Tibial artery (tissue), 4 donors: ENCODE measurements around the gene DLG2.

Experiments
- DNase-seq, 2 donors: peaks; one replicate each; pipeline ENCODE4 v3.0.0-alpha.2; 2019
- H3K27ac ChIP-seq, 2 donors: fragments of 200-600 bp; sonication (generic) in 1 of 2; 1 replicate in 1 of 2; 2 replicates in 1 of 2; pipeline ENCODE4 v1.5.1; 2018 to 2019; ENCODE audit warnings: mild to moderate bottlenecking in 1 of 2
- H3K27me3 ChIP-seq, 2 donors: fragments of 200-600 bp; sonication (generic) in 1 of 2; one replicate each; pipeline versions ENCODE4 v1.5.1 to v1.6.0; 2016 to 2019
- H3K36me3 ChIP-seq, 3 donors: fragments of 200-600 bp; sonication (generic) in 2 of 3; one replicate each; pipeline ENCODE4 v1.5.1; 2016 to 2019; ENCODE audit warnings: mild to moderate bottlenecking in 2 of 3
- H3K4me1 ChIP-seq, 4 donors: fragments of 200-600 bp; sonication (generic) in 2 of 4; 1 replicate in 3 of 4; 2 replicates in 1 of 4; pipeline ENCODE4 v1.5.1; 2016 to 2019
- H3K4me3 ChIP-seq, 2 donors: fragments of 200-600 bp; sonication (generic) in 1 of 2; 1 replicate in 1 of 2; 2 replicates in 1 of 2; pipeline ENCODE4 v1.5.1; 2018 to 2019; ENCODE audit warnings: mild to moderate bottlenecking in 2 of 2
- H3K9me3 ChIP-seq, 3 donors: fragments of 200-600 bp; sonication (generic) in 1 of 3; one replicate each; pipeline ENCODE4 v1.5.1; 2016 to 2019
- intact Hi-C: fragments of 100-400 bp; cut with DNase I; formaldehyde crosslinking; loops from one replicate; pipeline ENCODE4 v1.15.0; 2023; ENCODE audit warnings: low total_unique reads
- TF ChIP-seq, protein P1 (sequence below), 2 experiments: fragments of 200-600 bp in 1 of 2; fragments of 450-650 bp in 1 of 2; IDR thresholded peaks; one replicate each; pipeline ENCODE4 v1.5.1; 2017 to 2019; ENCODE audit warnings: antibody characterized with exemption in 2 of 2, mild to moderate bottlenecking in 1 of 2, moderate library complexity in 1 of 2

DLG2 gene

GRCh38 chr11:84560206-84560605 lies 1066.9 kb downstream of the DLG2 start:
- TF ChIP-seq, protein P1, sequence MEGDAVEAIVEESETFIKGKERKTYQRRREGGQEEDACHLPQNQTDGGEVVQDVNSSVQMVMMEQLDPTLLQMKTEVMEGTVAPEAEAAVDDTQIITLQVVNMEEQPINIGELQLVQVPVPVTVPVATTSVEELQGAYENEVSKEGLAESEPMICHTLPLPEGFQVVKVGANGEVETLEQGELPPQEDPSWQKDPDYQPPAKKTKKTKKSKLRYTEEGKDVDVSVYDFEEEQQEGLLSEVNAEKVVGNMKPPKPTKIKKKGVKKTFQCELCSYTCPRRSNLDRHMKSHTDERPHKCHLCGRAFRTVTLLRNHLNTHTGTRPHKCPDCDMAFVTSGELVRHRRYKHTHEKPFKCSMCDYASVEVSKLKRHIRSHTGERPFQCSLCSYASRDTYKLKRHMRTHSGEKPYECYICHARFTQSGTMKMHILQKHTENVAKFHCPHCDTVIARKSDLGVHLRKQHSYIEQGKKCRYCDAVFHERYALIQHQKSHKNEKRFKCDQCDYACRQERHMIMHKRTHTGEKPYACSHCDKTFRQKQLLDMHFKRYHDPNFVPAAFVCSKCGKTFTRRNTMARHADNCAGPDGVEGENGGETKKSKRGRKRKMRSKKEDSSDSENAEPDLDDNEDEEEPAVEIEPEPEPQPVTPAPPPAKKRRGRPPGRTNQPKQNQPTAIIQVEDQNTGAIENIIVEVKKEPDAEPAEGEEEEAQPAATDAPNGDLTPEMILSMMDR (IDR thresholded peaks at IDR 0.05), result no peak
- no peaks in the 10 kb centered on the region for H3K36me3 ChIP-seq
- intact Hi-C loops, result loop anchor here (10.0 kb wide), 1 partner anchor 155 kb away; no protein-coding TSS in a partner anchor
- no peak overlapping the region for H3K27ac ChIP-seq
- no peak for DNase-seq
- no peak overlapping the region for H3K4me3 ChIP-seq
- no peaks in the 10 kb centered on the region for H3K27me3 ChIP-seq
- H3K4me1 ChIP-seq, result no peaks in the 10 kb centered on the region
- H3K9me3 ChIP-seq, result no peaks in the 10 kb centered on the region

DNA sequence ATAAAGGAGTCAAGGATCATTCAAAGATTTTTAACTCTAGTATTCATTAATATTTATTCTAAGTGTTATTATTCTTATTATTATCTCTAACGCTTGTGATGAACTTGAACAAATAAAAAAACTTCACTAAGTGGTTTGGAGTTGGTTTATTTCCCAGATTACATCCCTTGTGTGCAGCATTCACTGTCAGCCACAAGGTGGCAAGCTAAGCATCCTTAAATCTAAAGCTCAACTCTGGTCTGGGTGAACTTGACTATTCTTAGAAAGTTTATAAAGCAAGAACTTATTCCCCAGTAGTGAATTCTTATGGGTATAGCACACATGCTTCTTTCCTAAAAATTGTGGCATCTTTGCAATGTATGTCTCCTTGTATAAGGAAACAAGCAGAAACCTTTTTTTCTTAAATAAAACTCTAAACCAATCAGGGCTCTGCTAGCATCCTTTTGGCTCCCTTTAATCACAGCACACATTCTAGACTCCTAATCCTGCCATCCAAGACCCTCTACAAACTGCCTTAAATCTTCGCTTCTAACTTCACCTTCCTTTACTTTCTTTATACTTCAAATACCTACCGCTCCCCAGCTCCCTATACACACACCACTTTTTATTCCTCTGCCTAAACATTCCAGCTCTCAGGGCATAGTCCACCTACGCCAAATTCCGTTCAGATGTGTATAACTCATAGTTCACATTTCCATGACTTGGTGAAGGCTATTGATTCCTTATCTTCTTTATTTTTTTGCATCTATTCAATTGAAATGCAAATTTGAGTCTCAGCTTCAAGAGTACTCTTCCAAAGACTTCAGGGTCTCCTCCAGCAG lies 1068.8 kb downstream of the DLG2 start:
- intact Hi-C loops, result no loop called here

GRCh38 chr11:84552791-84553190 lies 1074.4 kb downstream of the DLG2 start:
- H3K36me3 ChIP-seq, result no peaks in the 10 kb centered on the region
- TF ChIP-seq, protein P1 (IDR thresholded peaks at IDR 0.05), result no peak
- no peaks in the 10 kb centered on the region for H3K9me3 ChIP-seq
- no peak overlapping the region for H3K4me3 ChIP-seq
- H3K4me1 ChIP-seq, result no peaks in the 10 kb centered on the region
- intact Hi-C loops, result no loop called here
- no peaks in the 10 kb centered on the region for H3K27me3 ChIP-seq
- no peak for DNase-seq
- no peak overlapping the region for H3K27ac ChIP-seq

More for the DNA sequence above, 1068.8 kb downstream of the DLG2 start:
- Histone ChIP-seq H3K27ac (no peak overlapping the region), H3K9me3 (no peaks in the 10 kb centered on the region), H3K36me3 (no peaks in the 10 kb centered on the region), H3K27me3 (no peaks in the 10 kb centered on the region), H3K4me1 (no peaks in the 10 kb centered on the region), H3K4me3 (no peak overlapping the region)
- DNase-seq, result no peak
- TF ChIP-seq, protein P1 (IDR thresholded peaks at IDR 0.05), result peak; percentile 70 to 80

- TF ChIP-seq, protein P1 (IDR thresholded peaks at IDR 0.05), result no peak
- Histone ChIP-seq H3K27me3 (no peaks in the 10 kb centered on the region), H3K4me1 (no peaks in the 10 kb centered on the region), H3K27ac (no peak overlapping the region), H3K9me3 (no peaks in the 10 kb centered on the region), H3K4me3 (no peak overlapping the region), H3K36me3 (no peaks in the 10 kb centered on the region)
- intact Hi-C loops, result no loop called here
- DNase-seq, result no peak
Observed at GRCh38 chr11:84549217-84549616, 1077.9 kb downstream of the DLG2 start.

DNA sequence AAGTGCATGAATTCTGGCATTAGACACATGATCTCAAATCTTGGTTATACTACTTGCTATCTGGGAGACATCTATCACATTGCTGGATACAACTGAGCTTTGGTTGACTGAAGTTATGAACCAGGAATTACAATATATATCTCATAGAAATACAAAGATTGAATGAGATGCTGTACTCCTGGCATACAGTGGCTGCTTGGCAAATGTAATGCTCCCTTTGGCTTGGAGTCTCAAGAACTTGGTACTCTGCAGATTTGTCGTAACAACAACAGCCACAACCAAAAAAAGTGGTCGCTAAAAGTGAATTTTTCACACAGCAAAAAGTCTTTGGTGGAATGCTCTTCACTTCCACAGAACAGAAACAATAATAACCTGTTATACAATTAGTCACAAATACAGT lies 1082.6 kb downstream of the DLG2 start:
- Histone ChIP-seq H3K36me3 (no peaks in the 10 kb centered on the region), H3K4me1 (peaks cover 0 to 3% (median 0%) of the 10 kb centered on the region in 4 donors), H3K27me3 (no peaks in the 10 kb centered on the region), H3K9me3 (no peaks in the 10 kb centered on the region), H3K4me3 (no peak overlapping the region), H3K27ac (no peak overlapping the region)
- DNase-seq, result no peak
- TF ChIP-seq, protein P1 (IDR thresholded peaks at IDR 0.05), result no peak
- intact Hi-C loops, result no loop called here
